ENCODE results near the gene ARMCX5. TPM values are rescaled to one million over a fixed set of nuclear protein-coding genes. Genes with fewer than 3 reads are reported as not detected.
A peak's percentile ranks its signal among the peaks of the same experiment; 100 is the strongest.

ARMCX5 gene
- total RNA-seq, 2 donors from 2014 or later = 7.5 to 7.9 TPM

DNA sequence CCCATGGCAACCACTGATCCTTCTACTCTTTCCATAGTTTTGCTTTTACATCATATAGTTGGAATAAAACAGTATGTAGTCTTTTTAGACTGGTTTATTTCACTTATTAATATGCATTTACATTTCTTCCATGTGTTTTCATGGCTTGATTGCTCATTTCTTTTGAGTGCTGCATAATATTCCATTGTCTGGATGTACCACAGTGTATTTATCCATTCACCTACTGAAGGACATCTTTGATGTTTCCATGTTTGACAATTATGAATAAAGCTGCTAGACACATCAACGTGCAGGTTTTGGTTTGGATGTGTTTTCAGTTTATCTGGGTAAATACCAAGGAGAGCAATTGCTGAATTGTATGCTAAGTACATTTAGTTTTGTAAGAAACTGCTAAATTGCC, 38.2 kb downstream of the ARMCX5 start:
- no peak for TF ChIP-seq CTCF (IDR thresholded peaks at IDR 0.05)
- H3K4me1 ChIP-seq = no peaks in the 10 kb centered on the region
- DNase-seq (ENCODE audit: low spot score) = no peak
- no peaks in the 10 kb centered on the region for H3K27me3 ChIP-seq
- H3K9me3 ChIP-seq = peaks cover 0 to 5% of the 10 kb centered on the region in 2 donors
- no peaks in the 10 kb centered on the region for H3K36me3 ChIP-seq
- H3K27ac ChIP-seq = no peak overlapping the region
- H3K4me3 ChIP-seq = no peak overlapping the region

- no peak for DNase-seq (ENCODE audit: low spot score)
- no peaks in the 10 kb centered on the region for H3K36me3 ChIP-seq
- no peaks in the 10 kb centered on the region for H3K27me3 ChIP-seq
- TF ChIP-seq CTCF (IDR thresholded peaks at IDR 0.05) = no peak
- H3K27ac ChIP-seq = peak overlapping the region; percentile 83
- H3K9me3 ChIP-seq = no peaks in the 10 kb centered on the region
- no peaks in the 10 kb centered on the region for H3K4me1 ChIP-seq
- peak overlapping the region; percentile 55 to 58 for H3K4me3 ChIP-seq
These were observed 51.6 kb downstream of the ARMCX5 start for GRCh38 chrX:102650903-102651241.

- Histone ChIP-seq H3K4me1 (no peaks in the 10 kb centered on the region), H3K36me3 (no peaks in the 10 kb centered on the region), H3K9me3 (no peaks in the 10 kb centered on the region), H3K4me3 (peak within 1 kb of the TSS; percentile 55 to 58), H3K27me3 (no peaks in the 10 kb centered on the region), H3K27ac (peak within 1 kb of the TSS; percentile 83)
- peak; percentile 69 for DNase-seq (ENCODE audit: low spot score)
- no peak for TF ChIP-seq CTCF (IDR thresholded peaks at IDR 0.05)
These were observed 52.1 kb downstream of the ARMCX5 start, which contains the start of gene GPRASP1 for GRCh38 chrX:102651242-102652011. Gene GPRASP1 (plus strand): TSS chrX:102651483. CDS start chrX:102653914, 2,431 bp downstream.

DNA sequence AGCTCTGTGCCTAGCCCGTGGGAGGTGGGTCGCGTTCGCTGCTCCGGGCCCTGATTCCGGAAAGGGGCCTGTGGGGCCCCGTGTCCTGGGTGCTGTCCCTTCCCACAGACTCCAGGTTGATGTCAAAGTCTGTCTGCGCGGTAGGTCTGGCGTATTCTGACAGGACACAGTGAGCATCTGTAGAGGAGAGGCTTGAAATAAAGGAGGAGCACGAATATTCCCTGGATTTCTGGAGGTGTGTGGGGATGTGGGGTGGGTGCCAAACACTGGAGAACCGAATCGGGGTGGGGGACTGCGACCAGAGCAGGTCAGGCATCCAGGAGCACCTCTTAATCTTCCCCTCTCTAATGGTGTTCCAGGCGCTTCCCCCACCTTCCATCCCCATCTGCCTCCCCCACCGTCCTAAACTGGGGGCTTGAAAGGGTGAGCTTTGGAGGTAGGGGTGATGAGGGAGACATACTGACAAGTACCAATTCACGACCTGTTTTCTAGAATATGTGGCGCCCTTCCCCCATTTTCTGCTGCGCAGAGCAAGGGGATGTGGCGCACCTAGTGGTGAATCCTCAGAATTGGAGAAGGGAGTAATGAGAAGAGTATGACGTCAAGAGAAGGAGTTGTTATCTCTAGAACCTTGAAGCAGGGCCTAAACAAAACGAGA, 52.8 kb downstream of the ARMCX5 start:
- Histone ChIP-seq H3K27ac (peak overlapping the region; percentile 83), H3K4me3 (peak overlapping the region; percentile 55 to 58), H3K27me3 (no peaks in the 10 kb centered on the region), H3K4me1 (no peaks in the 10 kb centered on the region), H3K9me3 (no peaks in the 10 kb centered on the region), H3K36me3 (no peaks in the 10 kb centered on the region)
- TF ChIP-seq CTCF (IDR thresholded peaks at IDR 0.05) = peak; percentile 31 to 61
- peak; percentile 72 for DNase-seq (ENCODE audit: low spot score)

Other genes starting within 250 kb of the ARMCX5 start
- not detected for gene NXF2B, start 159.5 kb upstream of the ARMCX5 start, total RNA-seq
- gene TCP11X2, start 127.7 kb upstream of the ARMCX5 start, total RNA-seq = not detected
- 1 to 10 TPM in 1 of 2 donors, not detected in 1; 1.5 TPM for gene TMSB15A, start 82.8 kb upstream of the ARMCX5 start, total RNA-seq
- gene GPRASP1, start 52.0 kb downstream of the ARMCX5 start, total RNA-seq = 10 to 100 TPM; 11.4 to 18.6 TPM
- 10 to 100 TPM; 14.8 to 21.9 TPM for gene GPRASP2, start 112.9 kb downstream of the ARMCX5 start, total RNA-seq
- gene GPRASP3, start 121.2 kb downstream of the ARMCX5 start, total RNA-seq = 1 to 10 TPM; 3.4 to 3.7 TPM

Measured in right atrium auricular region (tissue), 2 donors.